AG09319 (cell line): ENCODE measurements around the gene SRSF5.

ENCODE experiments used
- DNase-seq: peaks from one replicate; pipeline ENCODE4 v3.0.0-alpha.2; 2010; ENCODE audit warnings: low read depth; ENCODE audit errors: extremely low read depth
- TF ChIP-seq, protein P1 (sequence below): IDR thresholded peaks from 2 replicates; pipeline ENCODE4 v1.5.1; 2011; ENCODE audit warnings: low read depth, mild to moderate bottlenecking, inconsistent platforms, low read length, moderate library complexity

The SRSF5 gene

GRCh38 chr14:69796797-69797500 lies 30.0 kb downstream of the SRSF5 start, which contains the start of gene SLC10A1:
Gene SLC10A1, minus strand, starts transcription at chr14:69797241. Its CDS starts 86 bp downstream, at chr14:69797155.
- TF ChIP-seq, protein P1, sequence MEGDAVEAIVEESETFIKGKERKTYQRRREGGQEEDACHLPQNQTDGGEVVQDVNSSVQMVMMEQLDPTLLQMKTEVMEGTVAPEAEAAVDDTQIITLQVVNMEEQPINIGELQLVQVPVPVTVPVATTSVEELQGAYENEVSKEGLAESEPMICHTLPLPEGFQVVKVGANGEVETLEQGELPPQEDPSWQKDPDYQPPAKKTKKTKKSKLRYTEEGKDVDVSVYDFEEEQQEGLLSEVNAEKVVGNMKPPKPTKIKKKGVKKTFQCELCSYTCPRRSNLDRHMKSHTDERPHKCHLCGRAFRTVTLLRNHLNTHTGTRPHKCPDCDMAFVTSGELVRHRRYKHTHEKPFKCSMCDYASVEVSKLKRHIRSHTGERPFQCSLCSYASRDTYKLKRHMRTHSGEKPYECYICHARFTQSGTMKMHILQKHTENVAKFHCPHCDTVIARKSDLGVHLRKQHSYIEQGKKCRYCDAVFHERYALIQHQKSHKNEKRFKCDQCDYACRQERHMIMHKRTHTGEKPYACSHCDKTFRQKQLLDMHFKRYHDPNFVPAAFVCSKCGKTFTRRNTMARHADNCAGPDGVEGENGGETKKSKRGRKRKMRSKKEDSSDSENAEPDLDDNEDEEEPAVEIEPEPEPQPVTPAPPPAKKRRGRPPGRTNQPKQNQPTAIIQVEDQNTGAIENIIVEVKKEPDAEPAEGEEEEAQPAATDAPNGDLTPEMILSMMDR, result no peak
- DNase-seq, result no peak

- no peak for DNase-seq
- TF ChIP-seq, protein P1, result no peak
Measured at GRCh38 chr14:69797573-69798338, 30.8 kb downstream of the SRSF5 start.

DNA sequence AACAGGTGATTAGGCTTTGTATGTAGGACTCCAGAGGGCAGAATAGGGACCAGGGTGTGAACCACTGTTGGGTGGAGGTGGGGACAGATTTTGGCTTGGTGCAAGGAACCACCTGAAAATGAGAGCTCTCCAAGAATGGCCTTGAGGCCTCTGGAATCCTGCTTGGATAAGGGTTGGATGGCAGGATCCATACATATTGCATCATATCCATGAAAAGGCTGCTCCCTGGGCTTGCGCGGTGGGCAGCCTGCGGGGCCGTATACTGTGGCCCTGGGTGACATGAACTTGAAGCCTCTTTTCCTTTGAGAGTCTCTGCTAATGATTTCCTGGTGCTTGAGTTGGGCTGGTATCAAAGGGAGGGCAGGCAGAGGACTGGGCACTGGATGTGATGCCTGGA lies 31.4 kb downstream of the SRSF5 start:
- TF ChIP-seq, protein P1, result no peak

GRCh38 chr14:69803753-69804152 lies 36.8 kb downstream of the SRSF5 start:
- DNase-seq, result no peak
- TF ChIP-seq, protein P1, result no peak

More for the DNA sequence above, 31.4 kb downstream of the SRSF5 start:
- DNase-seq, result no peak

GRCh38 chr14:69804902-69805301 lies 38.0 kb downstream of the SRSF5 start:
- no peak for DNase-seq
- TF ChIP-seq, protein P1, result no peak

DNA sequence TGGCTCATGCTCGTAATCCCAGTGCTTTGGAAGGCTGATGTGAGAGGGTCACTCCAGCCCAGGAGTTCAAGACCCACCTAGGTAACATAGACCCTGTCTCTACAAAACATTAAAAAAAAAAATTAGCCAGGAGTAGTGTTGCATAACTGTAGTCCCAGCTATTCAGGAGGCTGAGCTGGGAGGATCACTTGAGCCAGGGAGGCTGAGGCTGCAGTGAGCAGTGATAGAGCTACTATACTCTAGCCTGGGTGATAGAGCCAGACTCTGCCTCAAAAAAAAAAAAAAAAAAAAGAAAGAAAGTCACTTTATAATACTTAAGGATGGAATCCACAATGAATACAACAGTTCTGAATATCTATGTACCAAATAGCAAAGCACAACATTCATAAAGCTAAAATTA lies 40.2 kb downstream of the SRSF5 start:
- TF ChIP-seq, protein P1, result no peak

More for the DNA sequence above, 40.2 kb downstream of the SRSF5 start:
- no peak for DNase-seq
